Stimulated activated CD4-positive, alpha-beta T cell treated with anti-CD3 and anti-CD28 coated beads, TNF-alpha, amount 100 ng/mL, for 1 hour (primary cell): ENCODE data around the gene FBXL20.
"Not testable (repeated sequence)": the region's sequence is repeated elsewhere in the genome, so short reads cannot be mapped to it uniquely, and the experiment has no call there.

ENCODE experiments used
- DNase-seq, 3 donors: peaks; one replicate each; pipeline ENCODE4 v3.0.0-alpha.2; 2020; ENCODE audit warnings: low read depth in 3 of 3, low spot score in 1 of 3

Gene FBXL20

GRCh38 chr17:39391448-39391847 is 10.0 kb downstream of the FBXL20 start:
- DNase-seq = no peak

- DNase-seq = no peak
Observed at GRCh38 chr17:39385040-39385439, 16.4 kb downstream of the FBXL20 start.

- no peak for DNase-seq
Observed at GRCh38 chr17:39380144-39380543, 21.3 kb downstream of the FBXL20 start.

- no peak for DNase-seq
Observed at GRCh38 chr17:39376434-39376833, 25.0 kb downstream of the FBXL20 start.

- DNase-seq = not testable (repeated sequence)
Observed at GRCh38 chr17:39367805-39368204, 33.6 kb downstream of the FBXL20 start.

- no peak for DNase-seq
Observed at GRCh38 chr17:39365872-39366271, 35.6 kb downstream of the FBXL20 start.

GRCh38 chr17:39365242-39365641 is 36.2 kb downstream of the FBXL20 start:
- no peak for DNase-seq

GRCh38 chr17:39364236-39365025 is 37.0 kb downstream of the FBXL20 start:
- DNase-seq = no peak

GRCh38 chr17:39361064-39361463 is 40.4 kb downstream of the FBXL20 start:
- DNase-seq = no peak

- no peak for DNase-seq
Observed at GRCh38 chr17:39360537-39360936, 40.9 kb downstream of the FBXL20 start.

- no peak for DNase-seq
Observed at GRCh38 chr17:39359994-39360393, 41.4 kb downstream of the FBXL20 start.

GRCh38 chr17:39357986-39358385 is 43.4 kb downstream of the FBXL20 start:
- no peak for DNase-seq

GRCh38 chr17:39357488-39357887 is 43.9 kb downstream of the FBXL20 start:
- DNase-seq = no peak

GRCh38 chr17:39352986-39353385 is 48.4 kb downstream of the FBXL20 start:
- no peak for DNase-seq

GRCh38 chr17:39352511-39352910 is 48.9 kb downstream of the FBXL20 start:
- DNase-seq = no peak

- DNase-seq = no peak
Observed at GRCh38 chr17:39351508-39351907, 49.9 kb downstream of the FBXL20 start.

GRCh38 chr17:39349246-39349645 is 52.2 kb downstream of the FBXL20 start:
- no peak for DNase-seq

GRCh38 chr17:39346863-39347262 is 54.6 kb downstream of the FBXL20 start:
- not testable (repeated sequence) for DNase-seq

- DNase-seq = no peak
Observed at GRCh38 chr17:39341541-39341940, 59.9 kb downstream of the FBXL20 start.

GRCh38 chr17:39340731-39341130 is 60.7 kb downstream of the FBXL20 start:
- DNase-seq = no peak

- no peak for DNase-seq
Observed at GRCh38 chr17:39339272-39339671, 62.2 kb downstream of the FBXL20 start.

- DNase-seq = not testable (repeated sequence)
Observed at GRCh38 chr17:39337649-39338048, 63.8 kb downstream of the FBXL20 start.

- DNase-seq = no peak
Observed at GRCh38 chr17:39335704-39336223, 65.7 kb downstream of the FBXL20 start.
